Measurements from ENCODE around the gene DARS1.
A peak's percentile ranks its signal among the peaks of the same experiment; 100 is the strongest.
"Not testable (repeated sequence)": the region's sequence is repeated elsewhere in the genome, so short reads cannot be mapped to it uniquely, and the experiment has no call there.

Gene DARS1

GRCh38 chr2:135898234-135898786 is 87.1 kb downstream of the DARS1 start:
- H3K27me3 ChIP-seq, result no peaks in the 10 kb centered on the region
- no peaks in the 10 kb centered on the region for H3K9me3 ChIP-seq
- H3K27ac ChIP-seq, result no peak overlapping the region
- no peak overlapping the region for H3K4me3 ChIP-seq (ENCODE audit: low read depth in 1 of 2, low read length in 1 of 2)
- peaks cover 17 to 24% of the 10 kb centered on the region in 2 experiments for H3K4me1 ChIP-seq (ENCODE audit: control insufficient read depth in 1 of 2, insufficient read depth in 1 of 2, low read depth in 1 of 2, low read length in 1 of 2)
- no peaks in the 10 kb centered on the region for H3K36me3 ChIP-seq
- TF ChIP-seq, protein P1, sequence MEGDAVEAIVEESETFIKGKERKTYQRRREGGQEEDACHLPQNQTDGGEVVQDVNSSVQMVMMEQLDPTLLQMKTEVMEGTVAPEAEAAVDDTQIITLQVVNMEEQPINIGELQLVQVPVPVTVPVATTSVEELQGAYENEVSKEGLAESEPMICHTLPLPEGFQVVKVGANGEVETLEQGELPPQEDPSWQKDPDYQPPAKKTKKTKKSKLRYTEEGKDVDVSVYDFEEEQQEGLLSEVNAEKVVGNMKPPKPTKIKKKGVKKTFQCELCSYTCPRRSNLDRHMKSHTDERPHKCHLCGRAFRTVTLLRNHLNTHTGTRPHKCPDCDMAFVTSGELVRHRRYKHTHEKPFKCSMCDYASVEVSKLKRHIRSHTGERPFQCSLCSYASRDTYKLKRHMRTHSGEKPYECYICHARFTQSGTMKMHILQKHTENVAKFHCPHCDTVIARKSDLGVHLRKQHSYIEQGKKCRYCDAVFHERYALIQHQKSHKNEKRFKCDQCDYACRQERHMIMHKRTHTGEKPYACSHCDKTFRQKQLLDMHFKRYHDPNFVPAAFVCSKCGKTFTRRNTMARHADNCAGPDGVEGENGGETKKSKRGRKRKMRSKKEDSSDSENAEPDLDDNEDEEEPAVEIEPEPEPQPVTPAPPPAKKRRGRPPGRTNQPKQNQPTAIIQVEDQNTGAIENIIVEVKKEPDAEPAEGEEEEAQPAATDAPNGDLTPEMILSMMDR (IDR thresholded peaks at IDR 0.05), result no peak

DNA sequence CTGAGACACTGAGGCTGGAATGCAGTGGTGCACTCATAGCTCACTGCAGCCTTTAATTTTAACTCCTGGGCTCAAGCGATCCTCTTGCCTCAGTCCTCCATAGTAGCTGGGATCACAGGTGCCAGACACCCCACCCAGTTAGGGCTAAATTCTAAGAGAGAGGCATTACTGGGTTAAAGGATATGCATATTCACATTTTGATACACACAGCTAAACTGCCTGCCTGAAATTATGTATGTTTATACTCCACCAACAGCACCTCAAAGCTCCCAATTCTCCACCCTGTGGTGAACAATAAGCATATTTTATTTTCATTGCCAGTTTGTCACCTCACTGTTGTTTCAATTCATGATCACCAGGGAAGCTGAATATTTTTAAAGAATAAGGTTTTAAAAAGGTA is 90.5 kb downstream of the DARS1 start:
- TF ChIP-seq, protein P1 (IDR thresholded peaks at IDR 0.05), result no peak
- no peaks in the 10 kb centered on the region for H3K27me3 ChIP-seq
- peaks cover 50 to 58% of the 10 kb centered on the region in 2 experiments for H3K4me1 ChIP-seq (ENCODE audit: control insufficient read depth in 1 of 2, insufficient read depth in 1 of 2, low read depth in 1 of 2, low read length in 1 of 2)
- no peak overlapping the region for H3K27ac ChIP-seq
- H3K9me3 ChIP-seq, result no peaks in the 10 kb centered on the region
- H3K36me3 ChIP-seq, result no peaks in the 10 kb centered on the region
- H3K4me3 ChIP-seq (ENCODE audit: low read depth in 1 of 2, low read length in 1 of 2), result no peak overlapping the region

DNA sequence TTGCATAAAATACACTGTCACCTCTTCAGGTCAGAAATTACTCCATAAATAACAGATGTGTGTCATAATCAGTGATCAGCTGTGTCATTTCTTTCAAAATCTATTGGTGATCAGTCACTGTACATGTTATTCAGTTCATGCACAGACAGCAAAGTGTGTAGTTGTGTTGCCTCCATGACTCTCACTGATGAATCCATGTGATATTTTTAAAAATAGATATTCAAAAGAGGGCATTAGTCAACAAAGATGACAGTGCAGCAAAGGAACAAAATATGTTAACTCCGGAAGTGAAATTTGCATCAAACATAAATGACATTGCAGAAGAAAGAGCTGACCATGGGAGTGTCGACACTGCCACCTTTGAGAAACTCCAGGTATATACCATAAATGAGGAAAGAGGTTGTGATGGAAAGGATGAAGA is 92.0 kb downstream of the DARS1 start:
- Histone ChIP-seq H3K4me1 (ENCODE audit: control insufficient read depth in 1 of 2, insufficient read depth in 1 of 2, low read depth in 1 of 2, low read length in 1 of 2) (peaks cover 50 to 54% of the 10 kb centered on the region in 2 experiments), H3K27me3 (no peaks in the 10 kb centered on the region), H3K9me3 (no peaks in the 10 kb centered on the region), H3K27ac (peak overlapping the region; percentile 95), H3K4me3 (ENCODE audit: low read depth in 1 of 2, low read length in 1 of 2) (peak overlapping the region; percentile 7 to 22), H3K36me3 (no peaks in the 10 kb centered on the region)
- TF ChIP-seq, protein P1 (IDR thresholded peaks at IDR 0.05), result peak; percentile 25

- peak overlapping the region; percentile 95 for H3K27ac ChIP-seq
- TF ChIP-seq, protein P1 (IDR thresholded peaks at IDR 0.05), result no peak
- no peaks in the 10 kb centered on the region for H3K9me3 ChIP-seq
Measured at GRCh38 chr2:135890835-135891234, 94.6 kb downstream of the DARS1 start.

GRCh38 chr2:135890149-135890548 is 95.3 kb downstream of the DARS1 start:
- no peaks in the 10 kb centered on the region for H3K36me3 ChIP-seq
- no peaks in the 10 kb centered on the region for H3K9me3 ChIP-seq
- peak overlapping the region; percentile 95 for H3K27ac ChIP-seq
- TF ChIP-seq, protein P1 (IDR thresholded peaks at IDR 0.05), result no peak
- peaks cover 50 to 53% of the 10 kb centered on the region in 2 experiments for H3K4me1 ChIP-seq (ENCODE audit: control insufficient read depth in 1 of 2, insufficient read depth in 1 of 2, low read depth in 1 of 2, low read length in 1 of 2)
- H3K4me3 ChIP-seq (ENCODE audit: low read depth in 1 of 2, low read length in 1 of 2), result no peak overlapping the region
- no peaks in the 10 kb centered on the region for H3K27me3 ChIP-seq

More at GRCh38 chr2:135890835-135891234, 94.6 kb downstream of the DARS1 start:
- Histone ChIP-seq H3K4me3 (ENCODE audit: low read depth in 1 of 2, low read length in 1 of 2) (no peak overlapping the region), H3K27me3 (no peaks in the 10 kb centered on the region), H3K4me1 (ENCODE audit: control insufficient read depth in 1 of 2, insufficient read depth in 1 of 2, low read depth in 1 of 2, low read length in 1 of 2) (peaks cover 50 to 54% of the 10 kb centered on the region in 2 experiments), H3K36me3 (no peaks in the 10 kb centered on the region)

DNA sequence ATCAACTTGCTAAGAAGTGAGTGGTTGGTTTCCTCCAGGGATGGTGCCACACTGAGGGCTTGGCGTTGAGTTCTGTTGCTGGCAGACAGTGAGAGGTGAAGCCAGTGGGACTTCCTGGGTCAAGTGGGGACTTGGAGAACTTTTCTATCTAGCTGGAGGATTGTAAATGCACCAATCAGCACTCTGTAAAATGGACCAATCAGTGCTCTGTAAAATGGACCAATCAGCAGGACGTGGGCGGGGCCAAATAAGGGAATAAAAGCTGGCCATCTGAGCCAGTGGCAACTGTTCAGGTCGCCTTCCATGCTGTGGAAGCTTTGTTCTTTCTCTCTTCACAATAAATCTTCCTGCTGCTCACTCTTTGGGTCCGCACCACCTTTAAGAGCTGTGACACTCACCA is 96.8 kb downstream of the DARS1 start:
- not testable (repeated sequence) for H3K9me3 ChIP-seq; H3K27ac ChIP-seq; H3K27me3 ChIP-seq; H3K36me3 ChIP-seq; H3K4me3 ChIP-seq (ENCODE audit: low read depth in 1 of 2, low read length in 1 of 2)
- peaks cover 36 to 37% of the 10 kb centered on the region in 2 experiments for H3K4me1 ChIP-seq (ENCODE audit: control insufficient read depth in 1 of 2, insufficient read depth in 1 of 2, low read depth in 1 of 2, low read length in 1 of 2)

Data from neutrophil (primary cell).